ENCODE measurements around the gene ZNF8. TPM values are rescaled to one million over a fixed set of nuclear protein-coding genes. Genes with fewer than 3 reads are reported as not detected.

Gene ZNF8
- total and polyA plus RNA-seq, 2 of the 4 experiments (the other 2 are of a cell fraction): 2.1 to 3.9 TPM

- BruUV-seq (replicated peaks): no TSS peak
- POLR2A ChIA-PET (ENCODE audit: unreplicated experiment): interaction anchor here (0.9 kb wide), 1 partner anchor 17 kb away, joined by 3 read pairs; no protein-coding TSS in a partner anchor
- Histone ChIP-seq H4K5ac (ENCODE audit: low read depth, low read length) (no peak overlapping the region), H2BK5ac (ENCODE audit: low read depth, low read length, poor library complexity, severe bottlenecking) (peak overlapping the region; percentile 53), H2BK15ac (ENCODE audit: low read depth, low read length) (no peak overlapping the region), H2AK5ac (ENCODE audit: low read depth, low read length) (no peak overlapping the region), H3K4me3 (ENCODE audit: insufficient read depth, low read depth, low read length) (no peak overlapping the region), H3K4me2 (ENCODE audit: low read depth, low read length) (no peak overlapping the region), H4K20me1 (ENCODE audit: insufficient read depth, low read length) (peaks cover 5% of the 10 kb centered on the region; the same call in 1 of the 2 replicates), H3K36me3 (ENCODE audit: control insufficient read depth, insufficient read depth, low read length) (peaks cover 5% of the 10 kb centered on the region), H2AK9ac (replicated peaks; ENCODE audit: low read depth, low read length, poor library complexity) (no peak overlapping the region), H3K4me1 (ENCODE audit: control insufficient read depth, insufficient read depth, low read length) (peaks cover 2% of the 10 kb centered on the region; the same call in 1 of the 2 replicates), H2BK20ac (ENCODE audit: low read depth, low read length) (no peak overlapping the region; the same call in 1 of the 2 replicates), H3K9ac (ENCODE audit: low read depth, low read length) (no peak overlapping the region), H4K8ac (ENCODE audit: low read depth in 2 of 2, low read length in 2 of 2) (no peak overlapping the region), H3K9me3 (ENCODE audit: control insufficient read depth, insufficient read depth, low read length) (no peaks in the 10 kb centered on the region), H2AFZ (replicated peaks; ENCODE audit: low read length, poor library complexity) (peak overlapping the region; percentile 63), H3K27me3 (ENCODE audit: control insufficient read depth, insufficient read depth, low read length) (no peaks in the 10 kb centered on the region), H4K91ac (ENCODE audit: insufficient read depth, low read depth, low read length) (no peak overlapping the region), H3K4ac (ENCODE audit: low read depth, low read length) (no peak overlapping the region), H3K18ac (ENCODE audit: low read depth, low read length) (no peak overlapping the region), H2BK120ac (ENCODE audit: low read depth, low read length) (no peak overlapping the region), H3K23ac (ENCODE audit: low read depth, low read length) (no peak overlapping the region), H3K14ac (replicated peaks; ENCODE audit: low read depth, low read length) (no peak overlapping the region; the same call in 1 of the 2 replicates), H3K9me1 (ENCODE audit: insufficient read depth, low read length) (peaks cover 14% of the 10 kb centered on the region), H3K27ac (ENCODE audit: insufficient read depth, low read length) (no peak overlapping the region), H3K56ac (ENCODE audit: extremely low read depth, insufficient read depth, low read length) (no peak overlapping the region), H3K79me1 (ENCODE audit: low read depth in 1 of 2, low read length in 2 of 2) (peaks cover 24 to 52% of the 10 kb centered on the region in 2 experiments)
- CTCF ChIA-PET: no interaction called here
- 44% methylated on average over 2 of the region's 4 CpGs; no CpG with 5 or more reads in 1 of the 2 experiments for WGBS, 2 experiments (ENCODE audit: extremely low coverage in 2 of 2, insufficient read length in 1 of 2)
- intact Hi-C loops (cut with micrococcal nuclease): no loop called here
- in situ Hi-C loops (cut with MboI; ENCODE audit: low sequenced_read_pairs): no loop called here
- dilution Hi-C loops (cut with HindIII; ENCODE audit: low sequenced_read_pairs, unreplicated experiment): no loop called here
- TF ChIP-seq BHLHE40 (IDR thresholded peaks at IDR 0.05; ENCODE audit: low read depth, low read length): no peak
- TF ChIP-seq SMC3 (IDR thresholded peaks at IDR 0.05; ENCODE audit: low read depth, low read length): no peak
- TF ChIP-seq CEBPB (IDR thresholded peaks at IDR 0.05; ENCODE audit: low read depth, low read length): no peak
- TF ChIP-seq FOS (IDR thresholded peaks at IDR 0.05; ENCODE audit: low read depth, low read length): no peak
- TF ChIP-seq USF2 (IDR thresholded peaks at IDR 0.05; ENCODE audit: low read depth, low read length): no peak; the same call in 1 of the 2 replicates
- TF ChIP-seq NFE2L2 (IDR thresholded peaks at IDR 0.05; ENCODE audit: low read depth, low read length): no peak
- no peak for TF ChIP-seq RFX5 (IDR thresholded peaks at IDR 0.05; ENCODE audit: low read depth, low read length)
- no peak for TF ChIP-seq MAFK (IDR thresholded peaks at IDR 0.05; ENCODE audit: low read depth, low read length)
- peak; percentile 13 for ATAC-seq (ENCODE audit: low read depth)
- peak; percentile 76 for DNase-seq
Observed at GRCh38 chr19:58330458-58330857, 51.7 kb downstream of the ZNF8 start.
